Tibial nerve (tissue), 4 donors: Measurements from ENCODE around the gene ALDOC.

Experiments
- EP300 ChIP-seq, 2 donors: sonication (generic); formaldehyde crosslinking; IDR thresholded peaks; one replicate each; pipeline ENCODE4 v1.6.1; 2017; ENCODE audit warnings: antibody characterized with exemption in 2 of 2, mild to moderate bottlenecking in 1 of 2
- POLR2A ChIP-seq, 2 donors: fragments of 450-650 bp; IDR thresholded peaks; one replicate each; pipeline ENCODE4 v1.6.1; 2017; ENCODE audit warnings: antibody characterized with exemption in 2 of 2, mild to moderate bottlenecking in 2 of 2, moderate library complexity in 2 of 2
- TF ChIP-seq, protein P1 (sequence below), 5 experiments: fragments of 200-600 bp in 3 of 5; fragments of 450-650 bp in 2 of 5; sonication (generic) in 3 of 5; IDR thresholded peaks; one replicate each; pipeline ENCODE4 v1.5.1; 2016 to 2019; ENCODE audit warnings: antibody characterized with exemption in 5 of 5, mild to moderate bottlenecking in 3 of 5, moderate library complexity in 2 of 5

DNA sequence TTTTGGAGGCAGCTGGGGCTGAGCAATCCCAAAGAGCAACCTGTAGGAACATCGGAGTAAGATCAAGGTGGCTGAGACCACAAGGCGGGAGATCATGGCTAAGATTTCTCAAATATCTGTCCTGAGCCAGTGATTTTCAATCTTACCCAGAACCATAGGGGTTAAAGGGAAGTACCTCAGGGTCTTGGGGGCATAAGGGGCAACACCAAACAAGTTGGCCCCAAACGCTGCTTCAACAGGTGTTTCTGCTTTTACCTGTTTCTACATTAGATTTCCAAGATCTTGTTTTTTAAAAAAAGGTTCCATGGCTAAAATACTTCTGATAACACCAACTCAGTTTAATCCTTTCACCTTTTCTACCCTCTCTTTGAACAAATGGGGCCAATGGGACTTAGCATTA, 21.7 kb downstream of the ALDOC start:
- TF ChIP-seq, protein P1, sequence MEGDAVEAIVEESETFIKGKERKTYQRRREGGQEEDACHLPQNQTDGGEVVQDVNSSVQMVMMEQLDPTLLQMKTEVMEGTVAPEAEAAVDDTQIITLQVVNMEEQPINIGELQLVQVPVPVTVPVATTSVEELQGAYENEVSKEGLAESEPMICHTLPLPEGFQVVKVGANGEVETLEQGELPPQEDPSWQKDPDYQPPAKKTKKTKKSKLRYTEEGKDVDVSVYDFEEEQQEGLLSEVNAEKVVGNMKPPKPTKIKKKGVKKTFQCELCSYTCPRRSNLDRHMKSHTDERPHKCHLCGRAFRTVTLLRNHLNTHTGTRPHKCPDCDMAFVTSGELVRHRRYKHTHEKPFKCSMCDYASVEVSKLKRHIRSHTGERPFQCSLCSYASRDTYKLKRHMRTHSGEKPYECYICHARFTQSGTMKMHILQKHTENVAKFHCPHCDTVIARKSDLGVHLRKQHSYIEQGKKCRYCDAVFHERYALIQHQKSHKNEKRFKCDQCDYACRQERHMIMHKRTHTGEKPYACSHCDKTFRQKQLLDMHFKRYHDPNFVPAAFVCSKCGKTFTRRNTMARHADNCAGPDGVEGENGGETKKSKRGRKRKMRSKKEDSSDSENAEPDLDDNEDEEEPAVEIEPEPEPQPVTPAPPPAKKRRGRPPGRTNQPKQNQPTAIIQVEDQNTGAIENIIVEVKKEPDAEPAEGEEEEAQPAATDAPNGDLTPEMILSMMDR (IDR thresholded peaks at IDR 0.05) = no peak
- no peak for TF ChIP-seq POLR2A (IDR thresholded peaks at IDR 0.05)
- TF ChIP-seq EP300 (IDR thresholded peaks at IDR 0.05) = no peak
